Hepatocyte (in vitro differentiated cells): ENCODE data around the gene DCTN1. TPM values are rescaled to one million over a fixed set of nuclear protein-coding genes. Genes with fewer than 3 reads are reported as not detected.

ENCODE experiments used
- DNase-seq: peaks from one replicate; pipeline ENCODE4 v3.0.0-alpha.2; 2016; ENCODE audit warnings: low spot score
- H2AFZ ChIP-seq: fragments of 200-600 bp; sonication (generic); 2 replicates; pipeline ENCODE4 v1.6.0; 2016; ENCODE audit warnings: antibody characterized with exemption, mild to moderate bottlenecking
- H3K27ac ChIP-seq: fragments of 200-600 bp; sonication (generic); 2 replicates; pipeline ENCODE4 v1.5.1; 2016; ENCODE audit warnings: mild to moderate bottlenecking
- H3K27me3 ChIP-seq: fragments of 200-600 bp; sonication (generic); 2 replicates; pipeline ENCODE4 v1.6.1; 2016
- H3K36me3 ChIP-seq: fragments of 200-600 bp; sonication (generic); replicated peaks from 2 replicates; pipeline ENCODE4 v1.5.1; 2016; ENCODE audit warnings: low read depth; ENCODE audit not compliant: insufficient read depth
- H3K4me1 ChIP-seq: fragments of 200-600 bp; sonication (generic); 2 replicates; pipeline ENCODE4 v1.5.1; 2016; ENCODE audit warnings: mild to moderate bottlenecking, moderate library complexity; ENCODE audit not compliant: insufficient read depth
- H3K4me2 ChIP-seq: fragments of 200-600 bp; sonication (generic); 2 replicates; pipeline ENCODE4 v1.6.0; 2016
- H3K4me3 ChIP-seq: fragments of 200-600 bp; sonication (generic); 2 replicates; pipeline ENCODE4 v1.5.1; 2016; ENCODE audit warnings: mild to moderate bottlenecking
- H3K79me2 ChIP-seq: fragments of 200-600 bp; sonication (generic); 2 replicates; pipeline ENCODE4 v1.6.0; 2017; ENCODE audit warnings: mild to moderate bottlenecking
- H3K9me2 ChIP-seq: fragments of 200-600 bp; sonication (generic); replicated peaks from 2 replicates; pipeline ENCODE4 v1.6.0; 2017; ENCODE audit warnings: mild to moderate bottlenecking; ENCODE audit not compliant: insufficient read depth
- H3K9me3 ChIP-seq: fragments of 200-600 bp; sonication (generic); 2 replicates; pipeline ENCODE4 v1.5.1; 2016; ENCODE audit warnings: low read depth, mild to moderate bottlenecking
- H4K20me1 ChIP-seq: fragments of 200-600 bp; sonication (generic); 2 replicates; pipeline ENCODE4 v1.6.0; 2016; ENCODE audit warnings: mild to moderate bottlenecking; ENCODE audit not compliant: insufficient read depth, poor library complexity, severe bottlenecking
- CTCF ChIP-seq: fragments of 200-600 bp; sonication (generic); IDR thresholded peaks from 2 replicates; pipeline ENCODE4 v1.5.1; 2016; ENCODE audit warnings: antibody characterized with exemption, mild to moderate bottlenecking; ENCODE audit not compliant: poor library complexity
- EZH2 ChIP-seq: fragments of 200-600 bp; sonication (generic); IDR thresholded peaks from 2 replicates; pipeline ENCODE4 v1.6.1; 2016; ENCODE audit warnings: antibody characterized with exemption, mild to moderate bottlenecking, borderline replicate concordance
- EZH2phosphoT487 ChIP-seq: fragments of 200-600 bp; sonication (generic); IDR thresholded peaks from one replicate; pipeline ENCODE4 v1.6.1; 2018; ENCODE audit warnings: antibody characterized with exemption, mild to moderate bottlenecking, low read depth, moderate library complexity; ENCODE audit not compliant: unreplicated experiment, severe bottlenecking
- WGBS: methylation state at CpG from one replicate; pipeline ENCODE4 v1.1.6; 2016; ENCODE audit warnings: low lambda C conversion rate; ENCODE audit errors: missing lambda C conversion rate; 5-methylcytosine and 5-hydroxymethylcytosine counted together
- polyA plus RNA-seq: library from polyadenylated mRNA; unstranded; fragments of >200 nt; fragmentation: Nextera tagmentation; extraction: Ambion mirVana; gene quantifications from 2 replicates; pipeline ENCODE4 v1.2.1, GENCODE V29; 2016
- total RNA-seq: library from RNA; depleted of rRNA; stranded (reverse); fragments of >200 nt; gene quantifications from 2 replicates; pipeline ENCODE4 v1.2.3, GENCODE V29; 2014

The DCTN1 gene
- total and polyA plus RNA-seq, 2 experiments from 2014 or later, result 72.3 to 95.0 TPM

GRCh38 chr2:74391580-74392448 is 11.7 kb upstream of the DCTN1 start:
- Histone ChIP-seq H3K27me3 (no peaks in the 10 kb centered on the region), H3K27ac (peak overlapping the region; percentile 97), H3K9me2 (no peaks in the 10 kb centered on the region), H4K20me1 (peaks cover 22% of the 10 kb centered on the region), H3K9me3 (no peaks in the 10 kb centered on the region), H3K4me1 (peaks cover 14% of the 10 kb centered on the region), H2AFZ (peak overlapping the region; percentile 89), H3K4me2 (peak overlapping the region; percentile 79), H3K79me2 (peaks cover 48% of the 10 kb centered on the region), H3K36me3 (no peaks in the 10 kb centered on the region), H3K4me3 (peak overlapping the region; percentile 62)
- DNase-seq, result peak; percentile 96
- 3% methylated on average over 53 of the region's 62 CpGs for WGBS
- TF ChIP-seq EZH2, result no peak
- TF ChIP-seq CTCF, result peak; percentile 99

GRCh38 chr2:74391209-74391579 is 11.1 kb upstream of the DCTN1 start:
- peak overlapping the region; percentile 62 for H3K4me3 ChIP-seq
- H3K36me3 ChIP-seq, result no peaks in the 10 kb centered on the region
- peaks cover 14% of the 10 kb centered on the region for H3K4me1 ChIP-seq
- peak overlapping the region; percentile 79 for H3K4me2 ChIP-seq
- TF ChIP-seq EZH2, result no peak
- no peak for TF ChIP-seq EZH2phosphoT487
- no peak for TF ChIP-seq CTCF
- no peaks in the 10 kb centered on the region for H3K27me3 ChIP-seq
- H2AFZ ChIP-seq, result peak overlapping the region; percentile 89
- no peaks in the 10 kb centered on the region for H3K9me2 ChIP-seq
- DNase-seq, result peak; percentile 36
- peak overlapping the region; percentile 97 for H3K27ac ChIP-seq
- no peaks in the 10 kb centered on the region for H3K9me3 ChIP-seq
- 1% methylated on average over 11 of the region's 11 CpGs for WGBS
- peaks cover 28% of the 10 kb centered on the region for H4K20me1 ChIP-seq
- H3K79me2 ChIP-seq, result peaks cover 55% of the 10 kb centered on the region

- Histone ChIP-seq H3K27ac (no peak overlapping the region), H3K4me3 (peak overlapping the region; percentile 62), H2AFZ (no peak overlapping the region), H3K9me3 (no peaks in the 10 kb centered on the region), H3K36me3 (no peaks in the 10 kb centered on the region), H3K9me2 (no peaks in the 10 kb centered on the region), H4K20me1 (peaks cover 34% of the 10 kb centered on the region), H3K4me1 (peaks cover 14% of the 10 kb centered on the region), H3K4me2 (peak overlapping the region; percentile 79), H3K79me2 (peaks cover 60% of the 10 kb centered on the region), H3K27me3 (no peaks in the 10 kb centered on the region)
- 50% methylated on average over 5 of the region's 5 CpGs for WGBS
- TF ChIP-seq EZH2 (no peak), CTCF (no peak), EZH2phosphoT487 (no peak)
- no peak for DNase-seq
Measured at GRCh38 chr2:74390606-74391005, 10.5 kb upstream of the DCTN1 start.
